Hepatocyte (in vitro differentiated cells): ENCODE results near the gene PRDM5.

Experiments
- CTCF ChIP-seq: fragments of 200-600 bp; sonication (generic); IDR thresholded peaks from 2 replicates; pipeline ENCODE4 v1.5.1; 2016; ENCODE audit warnings: antibody characterized with exemption, mild to moderate bottlenecking; ENCODE audit not compliant: poor library complexity
- EZH2 ChIP-seq: fragments of 200-600 bp; sonication (generic); IDR thresholded peaks from 2 replicates; pipeline ENCODE4 v1.6.1; 2016; ENCODE audit warnings: antibody characterized with exemption, mild to moderate bottlenecking, borderline replicate concordance

- TF ChIP-seq CTCF (no peak), EZH2 (no peak)
These were observed 40.9 kb upstream of the PRDM5 start for GRCh38 chr4:120963449-120963848.
